Muscle layer of colon (tissue), 2 donors: ENCODE results near the gene LETM1.

Source experiments
- H3K27ac ChIP-seq: one replicate; pipeline ENCODE4 v1.7.0; 2013; ENCODE audit warnings: low read depth, mild to moderate bottlenecking, low read length, moderate library complexity
- H3K27me3 ChIP-seq, 2 donors: one replicate each; pipeline ENCODE4 v1.7.0; 2013; ENCODE audit warnings: low read length in 2 of 2, mild to moderate bottlenecking in 2 of 2; ENCODE audit not compliant: insufficient read depth in 2 of 2, control insufficient read depth in 1 of 2
- H3K36me3 ChIP-seq: one replicate; pipeline ENCODE4 v1.7.0; 2013; ENCODE audit warnings: mild to moderate bottlenecking, low read length; ENCODE audit not compliant: insufficient read depth
- H3K4me1 ChIP-seq: one replicate; pipeline ENCODE4 v1.7.0; 2013; ENCODE audit warnings: mild to moderate bottlenecking, low read length; ENCODE audit not compliant: insufficient read depth
- H3K4me3 ChIP-seq, 2 donors: one replicate each; pipeline ENCODE4 v1.7.0; 2013; ENCODE audit warnings: low read length in 2 of 2, low read depth in 1 of 2, mild to moderate bottlenecking in 1 of 2, moderate library complexity in 1 of 2
- H3K9ac ChIP-seq: one replicate; pipeline ENCODE4 v1.7.0; 2013; ENCODE audit warnings: low read length
- H3K9me3 ChIP-seq: one replicate; pipeline ENCODE4 v1.7.0; 2013; ENCODE audit warnings: mild to moderate bottlenecking, low read length
- donor health status: abdominal sarcoma.
- donor health status: Adenocarcinoma of cecum.

LETM1 gene

GRCh38 chr4:1833307-1834046, 22.5 kb downstream of the LETM1 start:
- Histone ChIP-seq H3K4me3 (no peak overlapping the region), H3K9ac (no peak overlapping the region), H3K4me1 (peaks cover 5% of the 10 kb centered on the region), H3K27me3 (no peaks in the 10 kb centered on the region), H3K36me3 (peaks cover 50% of the 10 kb centered on the region), H3K9me3 (no peaks in the 10 kb centered on the region), H3K27ac (peak overlapping the region; percentile 23)

- Histone ChIP-seq H3K4me3 (no peak overlapping the region), H3K9me3 (no peaks in the 10 kb centered on the region), H3K36me3 (peaks cover 50% of the 10 kb centered on the region), H3K9ac (no peak overlapping the region), H3K27me3 (no peaks in the 10 kb centered on the region), H3K4me1 (peaks cover 5% of the 10 kb centered on the region), H3K27ac (no peak overlapping the region)
Observed at GRCh38 chr4:1832690-1833089, 23.3 kb downstream of the LETM1 start.

- H3K9me3 ChIP-seq = no peaks in the 10 kb centered on the region
- no peak overlapping the region for H3K27ac ChIP-seq
- H3K4me1 ChIP-seq = peaks cover 5% of the 10 kb centered on the region
- H3K36me3 ChIP-seq = peaks cover 49% of the 10 kb centered on the region
- no peak overlapping the region for H3K4me3 ChIP-seq
- no peak overlapping the region for H3K9ac ChIP-seq
- no peaks in the 10 kb centered on the region for H3K27me3 ChIP-seq
Observed at GRCh38 chr4:1831331-1831730, 24.6 kb downstream of the LETM1 start.

GRCh38 chr4:1830642-1831228, 25.2 kb downstream of the LETM1 start:
- H3K9me3 ChIP-seq = no peaks in the 10 kb centered on the region
- H3K27ac ChIP-seq = no peak overlapping the region
- no peak overlapping the region for H3K9ac ChIP-seq
- no peaks in the 10 kb centered on the region for H3K27me3 ChIP-seq
- no peak overlapping the region for H3K4me3 ChIP-seq
- H3K4me1 ChIP-seq = peaks cover 5% of the 10 kb centered on the region
- H3K36me3 ChIP-seq = peaks cover 52% of the 10 kb centered on the region

GRCh38 chr4:1830234-1830633, 25.7 kb downstream of the LETM1 start:
- H3K9me3 ChIP-seq = no peaks in the 10 kb centered on the region
- H3K27ac ChIP-seq = no peak overlapping the region
- H3K4me1 ChIP-seq = peaks cover 5% of the 10 kb centered on the region
- H3K9ac ChIP-seq = no peak overlapping the region
- H3K36me3 ChIP-seq = peaks cover 52% of the 10 kb centered on the region
- no peaks in the 10 kb centered on the region for H3K27me3 ChIP-seq
- no peak overlapping the region for H3K4me3 ChIP-seq

- no peak overlapping the region for H3K9ac ChIP-seq
- no peaks in the 10 kb centered on the region for H3K9me3 ChIP-seq
- no peak overlapping the region for H3K27ac ChIP-seq
- H3K4me3 ChIP-seq = no peak overlapping the region
- no peaks in the 10 kb centered on the region for H3K4me1 ChIP-seq
- H3K36me3 ChIP-seq = peaks cover 54% of the 10 kb centered on the region
- no peaks in the 10 kb centered on the region for H3K27me3 ChIP-seq
Observed at GRCh38 chr4:1826531-1827350, 29.2 kb downstream of the LETM1 start.

GRCh38 chr4:1825326-1825725, 30.6 kb downstream of the LETM1 start:
- Histone ChIP-seq H3K9ac (no peak overlapping the region), H3K4me3 (no peak overlapping the region), H3K4me1 (no peaks in the 10 kb centered on the region), H3K27ac (no peak overlapping the region), H3K27me3 (no peaks in the 10 kb centered on the region), H3K9me3 (no peaks in the 10 kb centered on the region), H3K36me3 (peaks cover 42% of the 10 kb centered on the region)

- H3K4me3 ChIP-seq = no peak overlapping the region
- no peak overlapping the region for H3K9ac ChIP-seq
- no peaks in the 10 kb centered on the region for H3K9me3 ChIP-seq
- H3K4me1 ChIP-seq = no peaks in the 10 kb centered on the region
- peaks cover 48% of the 10 kb centered on the region for H3K36me3 ChIP-seq
- no peak overlapping the region for H3K27ac ChIP-seq
- no peaks in the 10 kb centered on the region for H3K27me3 ChIP-seq
Observed at GRCh38 chr4:1824746-1825145, 31.2 kb downstream of the LETM1 start.

GRCh38 chr4:1823545-1823932, 32.4 kb downstream of the LETM1 start:
- H3K27me3 ChIP-seq = no peaks in the 10 kb centered on the region
- H3K27ac ChIP-seq = no peak overlapping the region
- H3K9me3 ChIP-seq = no peaks in the 10 kb centered on the region
- no peak overlapping the region for H3K4me3 ChIP-seq
- H3K36me3 ChIP-seq = peaks cover 56% of the 10 kb centered on the region
- H3K4me1 ChIP-seq = no peaks in the 10 kb centered on the region
- no peak overlapping the region for H3K9ac ChIP-seq

- H3K9ac ChIP-seq = no peak overlapping the region
- peaks cover 56% of the 10 kb centered on the region for H3K36me3 ChIP-seq
- H3K4me3 ChIP-seq = no peak overlapping the region
- no peaks in the 10 kb centered on the region for H3K27me3 ChIP-seq
- H3K27ac ChIP-seq = no peak overlapping the region
- H3K9me3 ChIP-seq = no peaks in the 10 kb centered on the region
- no peaks in the 10 kb centered on the region for H3K4me1 ChIP-seq
Observed at GRCh38 chr4:1822568-1823544, 33.1 kb downstream of the LETM1 start.
